HCT116 (cell line): Measurements from ENCODE around the gene PCDHGB3. TPM values are rescaled to one million over a fixed set of nuclear protein-coding genes. Genes with fewer than 3 reads are reported as not detected.

Source experiments
- ATAC-seq: fragments of 200-7000 bp; cut with Tn5 transposase; 2 replicates; pipeline ENCODE4 v1.9.1; 2020; ENCODE audit warnings: mild to moderate bottlenecking, moderate library complexity
- BruUV-seq: library from RNA; stranded (reverse); fragments of 400-500 nt; replicated peaks from 2 replicates; lab custom pipeline; 2021; lab: Mats Ljungman, UMichigan
- CTCF ChIA-PET: fragments of 300-600 bp; sonication (Branson Sonifier 250); formaldehyde crosslinking; loops from one replicate; lab custom pipeline; 2021; ENCODE audit warnings: antibody characterized with exemption; lab: Charles Lee
- POLR2A ChIA-PET: fragments of 300-600, 350-600 bp; sonication (Branson Sonifier 250); formaldehyde crosslinking; loops from one replicate; lab custom pipeline; 2021; ENCODE audit warnings: antibody characterized with exemption; lab: Charles Lee
- RAD21 ChIA-PET, 2 experiments: fragments of 300-600 bp; sonication (Branson Sonifier 250); formaldehyde crosslinking; loops; one replicate each; lab custom pipeline; 2023; ENCODE audit warnings: low total read pairs in 2 of 2; ENCODE audit not compliant: uncharacterized antibody in 2 of 2, unreplicated experiment in 2 of 2, low non-redundant PET in 1 of 2; lab: Charles Lee
- DNase-seq: peaks from one replicate; pipeline ENCODE4 v3.0.0-alpha.2; 2010; ENCODE audit warnings: low read depth, low spot score
- H2AFZ ChIP-seq: fragments of 200-600 bp; shearing (Covaris generic), sonication (generic); 2 replicates; pipeline ENCODE4 v1.6.1; 2017; ENCODE audit warnings: low read depth, mixed run types, mixed read lengths, antibody characterized with exemption, low read length; ENCODE audit not compliant: poor library complexity, severe bottlenecking
- H3K27ac ChIP-seq: 2 replicates; pipeline ENCODE4 v1.5.1; 2012; ENCODE audit warnings: low read depth, low read length
- H3K27me3 ChIP-seq: fragments of 200-600 bp; sonication (generic); 2 replicates; pipeline ENCODE4 v1.6.1; 2016; ENCODE audit warnings: mixed run types, low read length, mixed read lengths; ENCODE audit not compliant: insufficient read depth
- H3K36me3 ChIP-seq, 2 experiments: fragments of 200-500 bp in 1 of 2; fragments of 200-600 bp in 1 of 2; sonication (Bioruptor generic) in 1 of 2; sonication (generic) in 1 of 2; 2 replicates each; pipeline versions ENCODE4 v1.5.1 to v1.6.1; 2014 to 2016; ENCODE audit warnings: low read length in 2 of 2, inconsistent platforms in 1 of 2, mixed read lengths in 1 of 2, mixed run types in 1 of 2; ENCODE audit not compliant: insufficient read depth in 2 of 2, control insufficient read depth in 1 of 2
- H3K4me1 ChIP-seq, 2 experiments: fragments of 200-600 bp in 1 of 2; sonication (generic) in 1 of 2; 2 replicates each; pipeline versions ENCODE4 v1.5.1 to v1.6.1; 2012 to 2017; ENCODE audit warnings: low read length in 2 of 2, inconsistent platforms in 1 of 2, mild to moderate bottlenecking in 1 of 2, mixed read lengths in 1 of 2, mixed run types in 1 of 2, moderate library complexity in 1 of 2; ENCODE audit not compliant: insufficient read depth in 2 of 2, control insufficient read depth in 1 of 2
- H3K4me2 ChIP-seq: fragments of 200-600 bp; sonication (generic); 2 replicates; pipeline ENCODE4 v1.6.1; 2017; ENCODE audit warnings: mixed run types, low read length, mixed read lengths
- H3K4me3 ChIP-seq, 2 experiments: fragments of 200-600 bp in 1 of 2; sonication (generic) in 1 of 2; replicated peaks in 1 of 2; 2 replicates each; pipeline ENCODE4 v1.5.1; 2011 to 2016; ENCODE audit warnings: low read length in 2 of 2, control low read depth in 1 of 2, low read depth in 1 of 2, mild to moderate bottlenecking in 1 of 2, mixed read lengths in 1 of 2, mixed run types in 1 of 2
- H3K79me2 ChIP-seq: fragments of 200-600 bp; sonication (generic); 2 replicates; pipeline ENCODE4 v1.6.1; 2017; ENCODE audit warnings: mild to moderate bottlenecking, mixed run types, low read length, moderate library complexity, mixed read lengths; ENCODE audit not compliant: insufficient read depth
- H3K9ac ChIP-seq: fragments of 200-600 bp; sonication (generic); 2 replicates; pipeline ENCODE4 v1.6.1; 2016; ENCODE audit warnings: low read length, mixed read lengths
- H3K9me2 ChIP-seq: fragments of 200-600 bp; sonication (generic), shearing (Covaris generic); 2 replicates; pipeline ENCODE4 v1.6.1; 2017; ENCODE audit warnings: mixed run types, mild to moderate bottlenecking, moderate library complexity; ENCODE audit not compliant: insufficient read depth
- H3K9me3 ChIP-seq, 2 experiments: fragments of 200-500 bp in 1 of 2; fragments of 200-600 bp in 1 of 2; sonication (Bioruptor generic) in 1 of 2; sonication (generic) in 1 of 2; 2 replicates each; pipeline ENCODE4 v1.6.1; 2014 to 2017; ENCODE audit warnings: low read length in 2 of 2, mixed read lengths in 2 of 2, inconsistent platforms in 1 of 2, low read depth in 1 of 2, mild to moderate bottlenecking in 1 of 2, mixed run types in 1 of 2, moderate library complexity in 1 of 2; ENCODE audit not compliant: control insufficient read depth in 1 of 2, insufficient read depth in 1 of 2
- H4K20me1 ChIP-seq: fragments of 200-600 bp; sonication (generic), shearing (Covaris generic); 2 replicates; pipeline ENCODE4 v1.6.1; 2017; ENCODE audit warnings: mixed run types, mild to moderate bottlenecking, moderate library complexity; ENCODE audit not compliant: insufficient read depth
- CBX3 ChIP-seq: IDR thresholded peaks from 2 replicates; pipeline ENCODE4 v1.6.1; 2012; ENCODE audit warnings: low read depth
- EGR1 ChIP-seq: IDR thresholded peaks from 2 replicates; pipeline ENCODE4 v1.6.1; 2012; ENCODE audit warnings: low read depth
- ELF1 ChIP-seq: IDR thresholded peaks from 2 replicates; pipeline ENCODE4 v1.6.1; 2012; ENCODE audit warnings: low read depth, borderline replicate concordance
- EZH2 ChIP-seq: fragments of 200-600 bp; sonication (generic); IDR thresholded peaks from 2 replicates; pipeline ENCODE4 v1.6.1; 2017; ENCODE audit warnings: antibody characterized with exemption, mixed run types
- EZH2phosphoT487 ChIP-seq: fragments of 200-600 bp; IDR thresholded peaks from 2 replicates; pipeline ENCODE4 v1.6.1; 2018; ENCODE audit warnings: antibody characterized with exemption, borderline replicate concordance
- FOSL1 ChIP-seq: IDR thresholded peaks from 2 replicates; pipeline ENCODE4 v1.6.1; 2012; ENCODE audit warnings: low read depth
- JUND ChIP-seq: IDR thresholded peaks from 2 replicates; pipeline ENCODE4 v1.6.1; 2012
- POLR2AphosphoS5 ChIP-seq: IDR thresholded peaks from 2 replicates; pipeline ENCODE4 v1.6.1; 2011; ENCODE audit warnings: mild to moderate bottlenecking, low read depth, low read length, moderate library complexity
- RAD21 ChIP-seq: IDR thresholded peaks from 2 replicates; pipeline ENCODE4 v1.6.1; 2012; ENCODE audit warnings: low read depth, mild to moderate bottlenecking
- SIN3A ChIP-seq: IDR thresholded peaks from 2 replicates; pipeline ENCODE4 v1.6.1; 2012; ENCODE audit warnings: low read depth
- SP1 ChIP-seq: IDR thresholded peaks from 2 replicates; pipeline ENCODE4 v1.6.1; 2012; ENCODE audit warnings: low read depth
- SRF ChIP-seq: IDR thresholded peaks from 2 replicates; pipeline ENCODE4 v1.6.1; 2012; ENCODE audit warnings: low read depth
- TCF7L2 ChIP-seq: IDR thresholded peaks from 2 replicates; pipeline ENCODE4 v1.7.0; 2011; ENCODE audit warnings: borderline replicate concordance, inconsistent platforms; ENCODE audit not compliant: insufficient read depth, insufficient read length; ENCODE audit errors: extremely low read depth
- YY1 ChIP-seq: IDR thresholded peaks from 2 replicates; pipeline ENCODE4 v1.6.1; 2011; ENCODE audit warnings: low read length, low read depth, moderate library complexity, mild to moderate bottlenecking; ENCODE audit not compliant: insufficient replicate concordance; ENCODE audit errors: extremely low read depth
- ZFX ChIP-seq: fragments of 450-650 bp; IDR thresholded peaks from 2 replicates; pipeline ENCODE4 v1.6.1; 2017
- ZNF274 ChIP-seq: fragments of 200-500 bp; sonication (Bioruptor generic); IDR thresholded peaks from 2 replicates; pipeline ENCODE4 v1.6.1; 2014; ENCODE audit warnings: mild to moderate bottlenecking, low read depth, low read length, inconsistent platforms
- intact Hi-C: fragments of 100-400 bp; cut with micrococcal nuclease; formaldehyde crosslinking; loops from 2 replicates; pipeline ENCODE4 v1.10.0; 2022
- total RNA-seq: library from RNA; stranded (reverse); gene quantifications from one replicate; pipeline ENCODE4 v1.2.1, GENCODE V29; 2021; ENCODE audit not compliant: unreplicated experiment
- TF ChIP-seq, protein P1 (sequence below): IDR thresholded peaks from 2 replicates; pipeline ENCODE4 v1.6.1; 2012; ENCODE audit warnings: low read depth
- TF ChIP-seq, protein P2 (sequence below): IDR thresholded peaks from 2 replicates; pipeline ENCODE4 v1.6.1; 2011; ENCODE audit warnings: mild to moderate bottlenecking, low read length, moderate library complexity; ENCODE audit not compliant: insufficient replicate concordance; ENCODE audit errors: extremely low read depth
- TF ChIP-seq, protein P3 (sequence below), 3 experiments: fragments of 200-600 bp in 1 of 3; sonication (generic) in 1 of 3; IDR thresholded peaks in 2 of 3; conservative IDR thresholded peaks in 1 of 3; 2 replicates each; pipeline ENCODE4 v1.5.1; 2012 to 2017; ENCODE audit warnings: low read depth in 2 of 3, low read length in 2 of 3, antibody characterized with exemption in 1 of 3, borderline replicate concordance in 1 of 3, control low read depth in 1 of 3, mild to moderate bottlenecking in 1 of 3, mixed read lengths in 1 of 3, mixed run types in 1 of 3, moderate library complexity in 1 of 3; ENCODE audit not compliant: insufficient read depth in 1 of 3

PCDHGB3 gene
- total RNA-seq, 1 experiment from 2014 or later, result 0.10 TPM

DNA sequence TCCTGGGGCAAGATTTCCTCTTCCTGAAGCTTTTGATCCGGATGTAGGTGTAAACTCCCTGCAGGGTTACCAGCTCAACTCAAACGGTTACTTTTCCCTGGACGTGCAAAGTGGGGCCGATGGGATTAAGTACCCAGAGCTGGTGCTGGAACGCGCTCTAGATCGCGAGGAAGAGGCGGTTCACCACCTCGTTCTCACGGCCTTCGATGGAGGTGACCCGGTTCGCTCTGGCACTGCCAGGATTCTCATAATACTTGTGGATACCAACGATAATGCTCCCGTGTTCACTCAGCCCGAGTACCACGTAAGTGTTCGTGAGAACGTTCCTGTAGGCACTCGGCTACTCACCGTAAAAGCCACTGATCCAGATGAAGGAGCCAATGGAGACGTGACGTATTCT, 14.4 kb upstream of the PCDHGB3 start (continued):
- TF ChIP-seq, protein P1, sequence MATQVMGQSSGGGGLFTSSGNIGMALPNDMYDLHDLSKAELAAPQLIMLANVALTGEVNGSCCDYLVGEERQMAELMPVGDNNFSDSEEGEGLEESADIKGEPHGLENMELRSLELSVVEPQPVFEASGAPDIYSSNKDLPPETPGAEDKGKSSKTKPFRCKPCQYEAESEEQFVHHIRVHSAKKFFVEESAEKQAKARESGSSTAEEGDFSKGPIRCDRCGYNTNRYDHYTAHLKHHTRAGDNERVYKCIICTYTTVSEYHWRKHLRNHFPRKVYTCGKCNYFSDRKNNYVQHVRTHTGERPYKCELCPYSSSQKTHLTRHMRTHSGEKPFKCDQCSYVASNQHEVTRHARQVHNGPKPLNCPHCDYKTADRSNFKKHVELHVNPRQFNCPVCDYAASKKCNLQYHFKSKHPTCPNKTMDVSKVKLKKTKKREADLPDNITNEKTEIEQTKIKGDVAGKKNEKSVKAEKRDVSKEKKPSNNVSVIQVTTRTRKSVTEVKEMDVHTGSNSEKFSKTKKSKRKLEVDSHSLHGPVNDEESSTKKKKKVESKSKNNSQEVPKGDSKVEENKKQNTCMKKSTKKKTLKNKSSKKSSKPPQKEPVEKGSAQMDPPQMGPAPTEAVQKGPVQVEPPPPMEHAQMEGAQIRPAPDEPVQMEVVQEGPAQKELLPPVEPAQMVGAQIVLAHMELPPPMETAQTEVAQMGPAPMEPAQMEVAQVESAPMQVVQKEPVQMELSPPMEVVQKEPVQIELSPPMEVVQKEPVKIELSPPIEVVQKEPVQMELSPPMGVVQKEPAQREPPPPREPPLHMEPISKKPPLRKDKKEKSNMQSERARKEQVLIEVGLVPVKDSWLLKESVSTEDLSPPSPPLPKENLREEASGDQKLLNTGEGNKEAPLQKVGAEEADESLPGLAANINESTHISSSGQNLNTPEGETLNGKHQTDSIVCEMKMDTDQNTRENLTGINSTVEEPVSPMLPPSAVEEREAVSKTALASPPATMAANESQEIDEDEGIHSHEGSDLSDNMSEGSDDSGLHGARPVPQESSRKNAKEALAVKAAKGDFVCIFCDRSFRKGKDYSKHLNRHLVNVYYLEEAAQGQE, result no peak
- no peak for TF ChIP-seq ELF1
- no peak for TF ChIP-seq TCF7L2
- TF ChIP-seq, all 23 proteins: peak for 0

DNA sequence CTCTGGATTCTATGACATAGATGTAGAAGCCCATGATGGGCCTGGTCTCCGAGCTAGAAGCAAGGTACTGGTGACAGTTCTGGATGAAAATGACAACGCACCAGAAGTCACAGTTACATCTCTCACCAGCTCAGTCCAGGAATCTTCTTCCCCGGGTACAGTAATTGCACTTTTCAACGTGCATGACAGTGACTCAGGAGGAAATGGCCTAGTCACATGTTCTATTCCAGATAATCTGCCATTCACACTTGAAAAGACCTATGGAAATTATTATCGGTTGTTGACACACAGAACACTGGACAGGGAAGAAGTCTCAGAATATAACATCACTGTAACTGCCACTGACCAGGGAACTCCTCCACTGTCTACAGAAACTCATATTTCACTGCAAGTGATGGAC, 13.9 kb upstream of the PCDHGB3 start:
- Histone ChIP-seq H3K9me2 (no peaks in the 10 kb centered on the region), H3K36me3 (no peaks in the 10 kb centered on the region), H3K4me2 (no peak overlapping the region), H3K27ac (no peak overlapping the region), H3K9ac (no peak overlapping the region), H4K20me1 (no peaks in the 10 kb centered on the region), H3K9me3 (no peaks in the 10 kb centered on the region; a peak in 2 of 4 replicates), H2AFZ (no peak overlapping the region), H3K27me3 (no peaks in the 10 kb centered on the region), H3K4me3 (no peak overlapping the region), H3K79me2 (no peaks in the 10 kb centered on the region), H3K4me1 (no peaks in the 10 kb centered on the region)
- POLR2A ChIA-PET, result no interaction called here
- CTCF ChIA-PET, result no interaction called here
- RAD21 ChIA-PET, result no interaction called here
- DNase-seq (no peak), ATAC-seq (no peak)
- intact Hi-C loops, result no loop called here
- BruUV-seq, result no TSS peak
- no peak for TF ChIP-seq POLR2AphosphoS5
- TF ChIP-seq, protein P2, sequence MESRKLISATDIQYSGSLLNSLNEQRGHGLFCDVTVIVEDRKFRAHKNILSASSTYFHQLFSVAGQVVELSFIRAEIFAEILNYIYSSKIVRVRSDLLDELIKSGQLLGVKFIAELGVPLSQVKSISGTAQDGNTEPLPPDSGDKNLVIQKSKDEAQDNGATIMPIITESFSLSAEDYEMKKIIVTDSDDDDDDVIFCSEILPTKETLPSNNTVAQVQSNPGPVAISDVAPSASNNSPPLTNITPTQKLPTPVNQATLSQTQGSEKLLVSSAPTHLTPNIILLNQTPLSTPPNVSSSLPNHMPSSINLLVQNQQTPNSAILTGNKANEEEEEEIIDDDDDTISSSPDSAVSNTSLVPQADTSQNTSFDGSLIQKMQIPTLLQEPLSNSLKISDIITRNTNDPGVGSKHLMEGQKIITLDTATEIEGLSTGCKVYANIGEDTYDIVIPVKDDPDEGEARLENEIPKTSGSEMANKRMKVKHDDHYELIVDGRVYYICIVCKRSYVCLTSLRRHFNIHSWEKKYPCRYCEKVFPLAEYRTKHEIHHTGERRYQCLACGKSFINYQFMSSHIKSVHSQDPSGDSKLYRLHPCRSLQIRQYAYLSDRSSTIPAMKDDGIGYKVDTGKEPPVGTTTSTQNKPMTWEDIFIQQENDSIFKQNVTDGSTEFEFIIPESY, result no peak
- TF ChIP-seq EZH2, result no peak
- no peak for TF ChIP-seq CBX3
- no peak for TF ChIP-seq ZNF274
- TF ChIP-seq SRF, result no peak
- TF ChIP-seq RAD21, result no peak
- no peak for TF ChIP-seq FOSL1
- TF ChIP-seq YY1, result no peak
- TF ChIP-seq TCF7L2, result no peak
- no peak for TF ChIP-seq JUND
- TF ChIP-seq ZFX, result no peak
- TF ChIP-seq ELF1, result no peak
- TF ChIP-seq EGR1, result no peak
- TF ChIP-seq EZH2phosphoT487, result no peak
- TF ChIP-seq SP1, result no peak
- TF ChIP-seq, protein P3, sequence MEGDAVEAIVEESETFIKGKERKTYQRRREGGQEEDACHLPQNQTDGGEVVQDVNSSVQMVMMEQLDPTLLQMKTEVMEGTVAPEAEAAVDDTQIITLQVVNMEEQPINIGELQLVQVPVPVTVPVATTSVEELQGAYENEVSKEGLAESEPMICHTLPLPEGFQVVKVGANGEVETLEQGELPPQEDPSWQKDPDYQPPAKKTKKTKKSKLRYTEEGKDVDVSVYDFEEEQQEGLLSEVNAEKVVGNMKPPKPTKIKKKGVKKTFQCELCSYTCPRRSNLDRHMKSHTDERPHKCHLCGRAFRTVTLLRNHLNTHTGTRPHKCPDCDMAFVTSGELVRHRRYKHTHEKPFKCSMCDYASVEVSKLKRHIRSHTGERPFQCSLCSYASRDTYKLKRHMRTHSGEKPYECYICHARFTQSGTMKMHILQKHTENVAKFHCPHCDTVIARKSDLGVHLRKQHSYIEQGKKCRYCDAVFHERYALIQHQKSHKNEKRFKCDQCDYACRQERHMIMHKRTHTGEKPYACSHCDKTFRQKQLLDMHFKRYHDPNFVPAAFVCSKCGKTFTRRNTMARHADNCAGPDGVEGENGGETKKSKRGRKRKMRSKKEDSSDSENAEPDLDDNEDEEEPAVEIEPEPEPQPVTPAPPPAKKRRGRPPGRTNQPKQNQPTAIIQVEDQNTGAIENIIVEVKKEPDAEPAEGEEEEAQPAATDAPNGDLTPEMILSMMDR (IDR thresholded peaks at IDR 0.05 in 2 of 3, conservative IDR thresholded peaks at IDR 0.05 in 1 of 3; ENCODE audit: borderline replicate concordance in 1 of 3, insufficient read depth in 1 of 3, low read depth in 2 of 3, low read length in 2 of 3), result no peak
- no peak for TF ChIP-seq SIN3A
